ENCODE data around the gene GAS7. TPM values are rescaled to one million over a fixed set of nuclear protein-coding genes. Genes with fewer than 3 reads are reported as not detected.

Gene GAS7
- total RNA-seq, 6 donors from 2014 or later: 19.9 to 87.1 (median 41.5) TPM

- ATAC-seq (ENCODE audit: low FRiP score in 2 of 2): no peak
- no peak overlapping the region for H3K27ac ChIP-seq
- no peak overlapping the region for H3K4me3 ChIP-seq
- no peaks in the 10 kb centered on the region for H3K36me3 ChIP-seq
- no peaks in the 10 kb centered on the region for H3K27me3 ChIP-seq
- no peak for DNase-seq
- H3K4me1 ChIP-seq: peaks cover 0 to 10% (median 8%) of the 10 kb centered on the region in 4 donors
- 90% methylated on average over 7 of the region's 7 CpGs for WGBS, 2 donors
- no peaks in the 10 kb centered on the region for H3K9me3 ChIP-seq
- TF ChIP-seq POLR2AphosphoS5 (IDR thresholded peaks at IDR 0.05) (no peak), CTCF (IDR thresholded peaks at IDR 0.05) (no peak), EP300 (IDR thresholded peaks at IDR 0.05) (no peak), POLR2A (IDR thresholded peaks at IDR 0.05) (no peak)
Observed at GRCh38 chr17:10048629-10049350, 149.6 kb downstream of the GAS7 start.

- TF ChIP-seq POLR2A (IDR thresholded peaks at IDR 0.05): no peak
- TF ChIP-seq POLR2AphosphoS5 (IDR thresholded peaks at IDR 0.05): no peak
- TF ChIP-seq EP300 (IDR thresholded peaks at IDR 0.05): no peak
- no peak for TF ChIP-seq CTCF (IDR thresholded peaks at IDR 0.05)
- Histone ChIP-seq H3K4me1 (peaks cover 0 to 10% (median 8%) of the 10 kb centered on the region in 4 donors), H3K9me3 (no peaks in the 10 kb centered on the region), H3K27ac (no peak overlapping the region), H3K27me3 (no peaks in the 10 kb centered on the region), H3K36me3 (no peaks in the 10 kb centered on the region), H3K4me3 (no peak overlapping the region)
- DNase-seq: no peak
- ATAC-seq (ENCODE audit: low FRiP score in 2 of 2): no peak
- 55 to 63% methylated on average over 13 of the region's 13 CpGs for WGBS, 2 donors
Observed at GRCh38 chr17:10046786-10047785, 151.3 kb downstream of the GAS7 start.

- DNase-seq (no peak), ATAC-seq (ENCODE audit: low FRiP score in 2 of 2) (no peak)
- Histone ChIP-seq H3K9me3 (no peaks in the 10 kb centered on the region), H3K27me3 (no peaks in the 10 kb centered on the region), H3K4me1 (peaks cover 0 to 9% (median 6%) of the 10 kb centered on the region in 4 donors), H3K4me3 (no peak overlapping the region), H3K27ac (no peak overlapping the region), H3K36me3 (no peaks in the 10 kb centered on the region)
- no peak for TF ChIP-seq POLR2A (IDR thresholded peaks at IDR 0.05)
- no peak for TF ChIP-seq POLR2AphosphoS5 (IDR thresholded peaks at IDR 0.05)
- TF ChIP-seq EP300 (IDR thresholded peaks at IDR 0.05): no peak
- TF ChIP-seq CTCF (IDR thresholded peaks at IDR 0.05): no peak
- WGBS, 2 donors: 68 to 79% methylated on average over 17 of the region's 17 CpGs
Observed at GRCh38 chr17:10045871-10046658, 152.3 kb downstream of the GAS7 start.

GRCh38 chr17:10042589-10043244 lies 155.7 kb downstream of the GAS7 start:
- no peaks in the 10 kb centered on the region for H3K36me3 ChIP-seq
- no peaks in the 10 kb centered on the region for H3K4me1 ChIP-seq
- H3K4me3 ChIP-seq: no peak overlapping the region
- DNase-seq (no peak), ATAC-seq (ENCODE audit: low FRiP score in 2 of 2) (peak in 1 of 2 donors; percentile 76)
- H3K9me3 ChIP-seq: no peaks in the 10 kb centered on the region
- 82 to 90% methylated on average over 9 of the region's 9 CpGs for WGBS, 2 donors
- H3K27ac ChIP-seq: no peak overlapping the region
- no peaks in the 10 kb centered on the region for H3K27me3 ChIP-seq
- TF ChIP-seq CTCF (IDR thresholded peaks at IDR 0.05) (no peak), POLR2AphosphoS5 (IDR thresholded peaks at IDR 0.05) (no peak), POLR2A (IDR thresholded peaks at IDR 0.05) (no peak), EP300 (IDR thresholded peaks at IDR 0.05) (no peak)
